GM19035 (cell line): Measurements from ENCODE around the gene TCHH.
"Not testable (repeated sequence)": the region's sequence is repeated elsewhere in the genome, so short reads cannot be mapped to it uniquely, and the experiment has no call there.

Source experiments
- ATAC-seq: cut with Tn5 transposase; IDR thresholded peaks from one replicate; pipeline ENCODE4 v1.9.1; 2021; ENCODE audit not compliant: unreplicated experiment

The TCHH gene

DNA sequence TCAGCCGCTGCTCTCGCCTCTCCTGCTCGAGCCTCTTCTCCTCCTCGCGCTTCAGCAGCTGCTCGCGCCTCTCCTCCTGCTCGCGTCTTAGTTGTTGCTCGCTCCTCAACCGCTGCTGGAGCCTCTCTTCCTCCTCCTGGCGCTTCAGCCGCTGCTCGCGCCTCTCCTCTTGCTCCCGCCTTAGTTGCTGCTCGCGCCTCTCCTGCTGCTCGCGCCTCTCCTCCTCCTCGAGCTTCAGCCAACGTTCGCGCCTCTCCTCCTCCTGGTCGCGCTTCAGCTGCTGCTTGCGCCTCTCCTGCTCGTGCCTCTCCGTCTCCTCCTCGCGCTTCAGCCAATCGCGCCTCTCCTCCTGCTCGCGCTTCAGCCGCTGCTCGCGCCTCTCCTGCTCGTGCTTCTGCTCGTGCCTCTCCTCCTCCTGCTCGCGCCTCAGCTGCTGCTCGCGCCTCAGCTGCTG, 3.7 kb downstream of the TCHH start:
- no peak for ATAC-seq

GRCh38 chr1:152110860-152111514, 4.3 kb downstream of the TCHH start:
- ATAC-seq = no peak

DNA sequence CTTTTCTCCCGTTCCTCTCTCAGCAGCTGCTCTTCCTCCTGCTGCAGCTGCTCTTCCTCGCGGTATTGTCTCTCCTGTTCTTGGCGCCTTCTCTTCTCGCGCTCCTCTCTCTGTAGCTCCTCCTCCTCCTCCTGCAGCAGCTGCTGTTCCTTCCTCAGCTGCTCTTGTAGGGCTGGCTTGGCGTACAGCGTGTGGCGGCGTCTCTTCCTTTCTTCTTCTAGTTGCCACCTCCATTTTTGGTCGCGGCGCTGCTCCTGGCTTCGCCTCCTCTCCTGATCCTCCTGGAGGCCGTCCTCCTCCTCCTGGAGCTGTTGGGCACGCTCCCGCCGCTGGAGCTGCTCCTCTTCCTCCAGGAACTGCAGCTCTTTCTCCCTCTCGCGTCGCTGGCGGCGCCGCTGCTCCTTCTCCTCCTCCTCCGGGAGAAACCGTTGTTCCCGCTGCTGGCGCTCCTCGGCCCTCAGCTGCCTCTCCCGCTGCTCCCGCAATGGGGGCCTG, 4.8 kb downstream of the TCHH start:
- no peak for ATAC-seq

DNA sequence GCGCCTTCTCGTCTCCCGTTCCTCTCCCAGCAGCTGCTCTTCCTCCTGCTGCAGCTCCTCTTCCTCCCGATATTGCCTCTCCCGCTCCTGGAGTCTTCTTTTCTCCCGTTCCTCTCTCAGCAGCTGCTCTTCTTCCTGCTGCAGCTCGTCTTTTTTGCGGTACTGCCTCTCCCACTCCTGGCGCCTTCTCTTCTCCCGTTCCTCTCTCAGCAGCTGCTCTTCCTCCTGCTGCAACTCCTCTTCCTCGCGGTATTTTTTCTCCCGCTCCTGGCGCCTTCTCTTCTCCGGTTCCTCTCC, 5.3 kb downstream of the TCHH start:
- no peak for ATAC-seq

DNA sequence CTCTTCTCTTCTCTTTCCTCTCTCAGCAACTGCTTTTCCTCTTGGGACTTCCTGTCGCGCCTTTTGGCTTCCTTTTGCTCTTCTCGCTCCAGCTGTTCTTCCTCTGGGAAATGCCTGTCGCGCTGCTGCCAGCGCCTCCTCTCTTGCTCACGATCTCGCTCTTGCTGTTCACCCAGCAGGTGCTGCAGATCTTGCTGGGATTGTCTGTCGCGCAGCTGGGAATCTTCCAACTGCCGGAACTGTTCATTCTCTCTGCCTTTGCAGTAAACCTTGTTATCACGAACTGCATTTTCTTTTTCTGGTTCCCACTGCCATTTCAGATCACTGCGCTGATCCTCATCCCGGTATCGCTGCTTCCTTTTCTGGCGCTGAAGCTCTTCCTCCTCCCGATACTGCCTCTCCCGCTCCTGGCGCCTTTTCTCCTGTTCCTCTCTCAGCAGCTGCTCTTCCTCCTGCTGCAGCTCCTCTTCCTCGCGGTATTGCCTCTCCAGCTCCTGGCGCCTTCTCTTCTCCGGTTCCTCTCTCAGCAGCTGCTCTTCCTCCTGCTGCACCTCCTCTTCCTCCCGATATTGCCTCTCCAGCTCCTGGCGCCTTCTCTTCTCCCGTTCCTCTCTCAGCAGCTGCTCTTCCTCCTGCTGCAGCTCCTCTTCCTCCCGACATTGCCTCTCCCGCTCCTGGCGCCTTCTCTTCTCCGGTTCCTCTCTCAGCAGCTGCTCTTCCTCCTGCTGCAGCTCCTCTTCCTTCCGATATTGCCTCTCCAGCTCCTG, 5.8 kb downstream of the TCHH start:
- no peak for ATAC-seq

GRCh38 chr1:152108882-152109222, 6.4 kb downstream of the TCHH start:
- no peak for ATAC-seq

DNA sequence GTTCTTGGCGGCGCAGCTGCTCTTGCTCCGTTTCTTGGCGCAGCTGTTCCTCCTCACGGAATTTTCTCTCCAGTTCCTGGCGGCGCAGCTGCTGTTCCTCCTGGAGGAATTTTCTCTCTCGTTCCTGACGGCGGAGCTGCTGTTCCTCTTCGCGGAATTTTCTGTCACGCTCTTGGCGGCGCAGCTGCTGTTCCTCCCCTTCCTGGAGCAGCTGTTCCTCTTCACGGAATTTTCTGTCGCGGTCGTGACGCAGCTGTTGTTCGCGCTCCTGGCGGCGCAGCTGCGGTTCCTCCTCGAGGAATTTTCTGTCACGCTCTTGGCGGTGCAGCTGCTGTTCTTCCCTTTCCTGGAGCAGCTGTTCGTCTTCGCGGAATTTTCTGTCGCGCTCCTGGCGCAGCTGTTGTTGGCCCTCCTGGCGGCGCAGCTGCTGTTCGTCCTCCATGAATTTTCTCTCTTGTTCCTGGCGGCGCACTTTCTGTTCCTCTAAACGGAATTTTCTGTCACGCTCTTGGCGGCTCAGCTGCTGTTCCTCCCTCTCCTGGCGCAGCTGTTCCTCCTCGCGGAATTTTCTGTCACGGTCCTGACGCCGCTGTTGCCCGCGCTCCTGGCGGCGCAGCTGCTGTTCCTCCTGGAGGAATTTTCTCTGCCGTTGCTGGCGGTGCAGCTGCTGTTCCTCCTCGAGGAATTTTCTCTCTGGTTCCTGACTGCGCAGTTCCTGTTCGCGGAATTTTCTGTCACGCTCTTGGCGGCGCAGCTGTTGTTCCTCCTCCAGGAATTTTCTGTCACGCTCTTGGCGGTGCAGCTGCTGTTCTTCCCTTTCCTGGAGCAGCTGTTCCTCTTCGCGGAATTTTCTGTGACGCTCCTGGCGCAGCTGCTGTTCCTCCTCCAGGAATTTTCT, 7.0 kb downstream of the TCHH start:
- no peak for ATAC-seq

DNA sequence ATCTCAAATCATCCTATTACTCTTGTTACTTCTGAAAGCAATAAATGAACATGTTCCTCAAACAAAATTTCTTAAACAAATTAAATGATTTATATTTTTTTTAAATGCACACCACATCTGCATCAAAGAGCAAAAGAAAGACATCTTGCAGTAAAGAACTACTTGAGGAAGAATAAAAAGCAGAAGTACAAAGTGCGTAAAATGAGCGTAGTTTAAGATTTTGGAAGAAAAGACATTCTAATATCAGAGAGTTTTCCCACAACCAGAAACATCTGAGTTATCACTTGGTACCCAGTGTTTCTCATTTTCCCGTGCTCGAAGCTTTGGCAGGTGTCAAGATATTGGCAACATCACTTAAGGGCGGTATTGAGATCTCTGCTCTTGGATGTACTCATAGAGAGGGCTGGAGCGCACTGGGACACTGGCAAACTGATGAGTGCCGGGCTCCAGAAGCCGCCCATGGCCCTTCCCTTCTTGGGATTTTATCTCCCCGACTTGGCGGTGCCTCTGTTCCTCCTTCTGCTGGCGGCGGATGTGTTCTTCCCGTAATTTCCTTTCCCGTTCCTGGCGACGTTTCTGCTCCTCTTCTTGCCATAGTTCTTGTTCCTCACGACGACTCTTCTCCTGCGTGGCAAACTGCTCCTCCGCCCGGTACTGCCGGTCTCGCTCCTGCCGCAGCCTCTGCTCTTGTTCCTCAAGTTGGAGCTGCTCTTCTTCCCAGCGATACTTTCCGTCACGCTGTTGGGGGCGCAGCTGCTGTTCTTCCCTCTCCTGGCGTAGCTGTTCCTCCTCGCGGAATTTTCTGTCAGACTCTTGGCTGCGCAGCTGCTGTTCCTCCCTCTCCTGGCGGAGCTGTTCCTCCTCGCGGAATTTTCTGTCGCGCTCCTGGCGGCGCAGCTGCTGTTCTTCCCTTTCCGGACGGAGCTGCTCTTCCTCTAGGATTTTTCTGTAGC, 7.9 kb downstream of the TCHH start:
- no peak for ATAC-seq

DNA sequence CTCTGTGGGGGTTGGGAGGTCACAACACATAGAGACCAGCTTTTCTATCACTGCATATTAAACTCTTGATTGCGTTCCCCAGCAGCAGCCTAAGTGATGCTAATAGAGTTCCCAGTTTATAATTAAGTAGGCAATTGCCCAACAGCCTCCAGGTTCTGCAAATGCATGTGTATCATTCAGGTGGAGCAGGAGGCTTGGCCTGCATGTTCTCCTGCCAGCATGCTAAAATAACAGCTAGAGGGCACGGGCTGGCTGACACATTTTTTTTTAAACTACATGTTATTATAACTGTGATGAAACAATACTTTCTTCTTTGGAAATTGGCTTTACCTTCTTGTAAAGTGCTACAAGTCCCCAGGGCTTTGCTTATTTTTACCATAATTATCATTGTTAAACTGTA, 10.4 kb downstream of the TCHH start:
- ATAC-seq = no peak

- no peak for ATAC-seq
These were observed 18.3 kb downstream of the TCHH start for GRCh38 chr1:152096931-152097330.

- ATAC-seq = no peak
These were observed 26.1 kb downstream of the TCHH start, which contains the start of gene TCHHL1 for GRCh38 chr1:152089014-152089674. TCHHL1 (minus strand) TSS chr1:152089064; CDS start chr1:152088143, 921 bp downstream.

- ATAC-seq = no peak
These were observed 28.5 kb downstream of the TCHH start for GRCh38 chr1:152086760-152087159.

DNA sequence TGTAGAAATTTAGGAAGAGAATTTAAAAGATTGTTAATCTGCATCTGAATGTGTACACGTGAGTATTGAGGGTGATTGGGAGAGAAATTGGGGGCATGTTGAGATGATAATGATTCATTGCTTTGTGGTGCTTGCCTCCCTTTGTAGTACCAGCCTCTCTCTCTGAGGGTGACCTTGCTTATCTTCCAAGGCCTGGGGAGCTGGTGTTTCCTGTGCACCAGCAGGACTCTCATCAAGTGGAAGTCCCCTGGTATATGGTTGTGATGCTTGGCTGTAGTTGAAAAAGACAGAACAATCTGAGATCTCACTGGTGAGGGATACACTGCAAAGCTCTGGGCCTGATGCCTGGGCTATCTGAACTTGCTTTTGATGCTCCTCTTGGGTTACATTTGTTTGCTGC, 30.4 kb downstream of the TCHH start:
- ATAC-seq = no peak

DNA sequence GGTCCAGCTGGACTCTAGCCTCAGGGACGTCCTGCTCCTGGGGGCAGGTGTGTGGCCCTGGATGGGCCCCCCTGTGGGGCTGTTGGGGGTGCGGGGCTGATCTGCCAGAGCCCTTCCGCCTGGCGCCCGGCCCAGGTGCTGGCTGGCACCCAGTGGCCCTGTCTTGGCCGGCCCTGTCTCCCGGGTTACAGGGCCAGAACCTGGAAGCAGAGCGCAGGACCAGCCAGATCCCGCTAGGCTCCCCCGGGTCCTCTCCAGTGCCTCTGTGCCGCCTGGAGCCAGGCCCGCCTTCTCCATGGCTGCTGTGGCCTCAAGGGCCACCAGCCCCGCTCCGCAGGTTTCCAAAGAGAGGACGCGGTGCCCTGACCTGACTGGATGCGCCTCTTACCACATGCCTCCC, 34.2 kb downstream of the TCHH start:
- not testable (repeated sequence) for ATAC-seq

- ATAC-seq = not testable (repeated sequence)
These were observed 34.8 kb downstream of the TCHH start for GRCh38 chr1:152080494-152080893.

DNA sequence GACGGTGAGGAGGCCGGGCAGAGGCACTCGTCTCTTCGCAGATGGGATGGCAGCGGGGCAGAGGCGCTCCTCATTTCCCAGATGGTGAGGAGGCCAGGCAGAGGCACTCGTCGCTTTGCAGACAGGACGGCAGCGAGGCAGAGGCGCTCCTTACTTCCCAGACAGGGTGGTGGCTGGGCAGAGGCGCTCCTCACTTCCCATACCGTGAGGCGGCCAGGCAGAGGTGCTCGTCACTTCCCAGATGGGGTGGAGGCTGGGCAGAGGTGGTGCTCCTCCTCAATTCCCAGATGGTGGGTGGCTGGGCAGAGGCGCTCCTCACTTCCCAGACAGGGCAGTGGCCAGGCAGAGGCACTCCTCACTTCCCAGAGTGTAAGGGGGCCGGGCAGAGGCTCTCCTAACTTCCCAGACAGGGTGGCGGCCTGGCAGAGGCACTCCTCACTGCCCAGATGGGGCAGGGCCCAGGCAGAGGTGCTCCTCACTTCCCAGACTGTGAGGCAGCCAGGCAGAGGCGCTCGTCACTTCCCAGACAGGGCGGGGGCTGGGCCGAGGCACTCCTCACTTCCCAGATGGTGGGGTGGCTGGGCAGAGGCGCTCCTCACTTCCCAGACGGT, 36.3 kb downstream of the TCHH start:
- no peak for ATAC-seq

- no peak for ATAC-seq
These were observed 42.9 kb downstream of the TCHH start for GRCh38 chr1:152072311-152072710.

DNA sequence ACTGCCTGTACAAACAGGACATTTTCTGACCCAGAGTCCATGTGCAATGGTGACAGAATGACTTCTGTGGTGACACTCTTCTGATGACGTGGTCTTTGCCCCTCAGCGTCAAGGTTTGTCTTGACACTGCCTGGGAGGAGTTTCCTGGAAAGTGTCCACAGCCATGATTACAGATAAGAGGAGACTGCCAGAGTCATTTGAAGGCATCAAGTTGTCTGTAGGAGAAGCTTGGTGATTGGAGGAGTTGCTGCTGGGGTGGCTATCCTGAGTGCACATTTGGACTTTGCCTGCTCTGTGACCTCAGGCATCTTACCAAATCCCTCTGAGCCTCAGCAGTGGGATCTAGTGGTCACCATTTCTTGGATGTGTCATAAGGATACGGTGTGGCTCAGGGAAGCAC, 44.1 kb downstream of the TCHH start:
- ATAC-seq = no peak

DNA sequence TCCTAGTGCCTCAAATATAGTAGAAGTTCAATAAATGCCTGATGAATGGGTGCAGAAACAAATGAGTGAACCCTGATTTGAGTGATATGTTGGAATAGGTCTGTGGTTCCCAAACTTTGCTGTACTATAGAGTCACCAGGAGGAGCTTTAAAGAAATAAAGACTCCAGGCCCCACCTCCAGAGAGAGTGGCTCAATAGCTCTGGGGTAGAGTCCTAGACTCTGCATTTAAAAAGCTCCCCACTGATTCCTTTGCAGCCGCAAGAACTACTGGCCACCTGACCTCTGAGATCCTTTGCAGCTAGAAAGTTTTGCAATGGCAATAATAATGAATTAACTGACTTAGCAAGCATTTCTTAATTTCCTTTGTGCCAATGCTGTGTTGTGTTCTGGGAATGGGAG, 47.3 kb downstream of the TCHH start:
- ATAC-seq = no peak

DNA sequence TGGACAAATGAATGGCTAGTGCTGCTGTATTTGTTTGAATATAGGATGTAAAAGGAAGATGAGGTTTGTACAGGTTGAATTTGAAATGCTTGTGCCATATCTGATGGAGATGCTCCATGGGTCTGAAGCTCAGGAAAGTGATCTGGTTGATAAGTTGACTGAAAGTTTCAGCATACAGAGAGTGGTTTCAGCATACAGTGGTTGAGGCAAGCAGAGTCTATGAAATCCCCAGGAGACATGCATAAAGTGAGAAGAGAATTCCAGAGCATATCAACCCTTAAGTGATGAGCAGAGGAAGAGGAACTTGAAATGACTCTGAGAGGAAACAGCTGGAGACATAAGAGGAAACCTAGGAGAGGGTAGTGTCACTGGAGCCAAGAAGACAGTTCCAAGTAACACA, 48.1 kb downstream of the TCHH start:
- no peak for ATAC-seq
